A673 (cell line): Measurements from ENCODE around the gene DERL2. TPM values are rescaled to one million over a fixed set of nuclear protein-coding genes. Genes with fewer than 3 reads are reported as not detected.

Experiments used
- BruUV-seq: library from RNA; stranded (reverse); fragments of 400-500 nt; replicated peaks from 2 replicates; lab custom pipeline; 2021; lab: Mats Ljungman, UMichigan
- CTCF ChIA-PET: fragments of 300-600 bp; sonication (Branson Sonifier 250); formaldehyde crosslinking; loops from one replicate; lab custom pipeline; 2022; ENCODE audit warnings: antibody characterized with exemption; lab: Charles Lee
- POLR2A ChIA-PET: fragments of 300-600 bp; sonication (Branson Sonifier 250); formaldehyde crosslinking; loops from one replicate; lab custom pipeline; 2022; ENCODE audit warnings: antibody characterized with exemption; ENCODE audit not compliant: low non-redundant PET; lab: Charles Lee
- DNase-seq: peaks from one replicate; pipeline ENCODE4 v3.0.0-alpha.2; 2015; ENCODE audit warnings: low spot score
- H3K27ac ChIP-seq: fragments of 200-600 bp; sonication (generic); 2 replicates; pipeline ENCODE4 v1.5.1; 2016; ENCODE audit warnings: mixed run types, low read depth, mild to moderate bottlenecking, mixed read lengths, antibody characterized with exemption, low read length; ENCODE audit not compliant: poor library complexity, severe bottlenecking
- H3K27me3 ChIP-seq: fragments of 200-600 bp; sonication (generic); replicated peaks from 2 replicates; pipeline ENCODE4 v1.6.1; 2017; ENCODE audit warnings: mixed run types, low read depth, mild to moderate bottlenecking, mixed read lengths, antibody characterized with exemption, low read length; ENCODE audit not compliant: insufficient read depth, poor library complexity
- H3K36me3 ChIP-seq: fragments of 200-600 bp; sonication (generic); 2 replicates; pipeline ENCODE4 v1.6.1; 2016; ENCODE audit warnings: mixed run types, mild to moderate bottlenecking, mixed read lengths, antibody characterized with exemption, low read length; ENCODE audit not compliant: insufficient read depth, poor library complexity, severe bottlenecking
- H3K4me1 ChIP-seq: fragments of 200-600 bp; sonication (generic); 2 replicates; pipeline ENCODE4 v1.6.1; 2017; ENCODE audit warnings: mixed run types, mild to moderate bottlenecking, mixed read lengths, antibody characterized with exemption, low read length; ENCODE audit not compliant: insufficient read depth, poor library complexity, severe bottlenecking
- H3K4me3 ChIP-seq: fragments of 200-600 bp; sonication (generic); 2 replicates; pipeline ENCODE4 v1.5.1; 2016; ENCODE audit warnings: low read depth, mixed run types, mild to moderate bottlenecking, mixed read lengths, low read length; ENCODE audit not compliant: poor library complexity, severe bottlenecking
- H3K9me3 ChIP-seq: fragments of 200-600 bp; sonication (generic); 2 replicates; pipeline ENCODE4 v1.6.1; 2016; ENCODE audit warnings: mixed run types, low read depth, mild to moderate bottlenecking, mixed read lengths, antibody characterized with exemption, low read length; ENCODE audit not compliant: poor library complexity, severe bottlenecking
- EZH2 ChIP-seq: fragments of 200-600 bp; sonication (generic); IDR thresholded peaks from 2 replicates; pipeline ENCODE4 v1.6.1; 2017; ENCODE audit warnings: borderline replicate concordance, low read depth, mild to moderate bottlenecking, mixed read lengths, antibody characterized with exemption, low read length; ENCODE audit not compliant: poor library complexity, severe bottlenecking
- intact Hi-C: fragments of 100-400 bp; cut with micrococcal nuclease; formaldehyde crosslinking; loops from one replicate; pipeline ENCODE4 v1.10.0; 2022; ENCODE audit not compliant: unreplicated experiment
- total RNA-seq: library from RNA; stranded (reverse); gene quantifications from 2 replicates; pipeline ENCODE4 v1.2.3, GENCODE V29; 2021
- TF ChIP-seq, protein P1 (sequence below): fragments of 300-800, 200-600 bp; sonication (generic); conservative IDR thresholded peaks from 2 replicates; pipeline ENCODE4 v1.5.1; 2017; ENCODE audit warnings: low read depth, mild to moderate bottlenecking, antibody characterized with exemption, low read length, moderate library complexity, mixed read lengths

DERL2 gene
- total RNA-seq, 1 experiment from 2014 or later, result 97.0 TPM

DNA sequence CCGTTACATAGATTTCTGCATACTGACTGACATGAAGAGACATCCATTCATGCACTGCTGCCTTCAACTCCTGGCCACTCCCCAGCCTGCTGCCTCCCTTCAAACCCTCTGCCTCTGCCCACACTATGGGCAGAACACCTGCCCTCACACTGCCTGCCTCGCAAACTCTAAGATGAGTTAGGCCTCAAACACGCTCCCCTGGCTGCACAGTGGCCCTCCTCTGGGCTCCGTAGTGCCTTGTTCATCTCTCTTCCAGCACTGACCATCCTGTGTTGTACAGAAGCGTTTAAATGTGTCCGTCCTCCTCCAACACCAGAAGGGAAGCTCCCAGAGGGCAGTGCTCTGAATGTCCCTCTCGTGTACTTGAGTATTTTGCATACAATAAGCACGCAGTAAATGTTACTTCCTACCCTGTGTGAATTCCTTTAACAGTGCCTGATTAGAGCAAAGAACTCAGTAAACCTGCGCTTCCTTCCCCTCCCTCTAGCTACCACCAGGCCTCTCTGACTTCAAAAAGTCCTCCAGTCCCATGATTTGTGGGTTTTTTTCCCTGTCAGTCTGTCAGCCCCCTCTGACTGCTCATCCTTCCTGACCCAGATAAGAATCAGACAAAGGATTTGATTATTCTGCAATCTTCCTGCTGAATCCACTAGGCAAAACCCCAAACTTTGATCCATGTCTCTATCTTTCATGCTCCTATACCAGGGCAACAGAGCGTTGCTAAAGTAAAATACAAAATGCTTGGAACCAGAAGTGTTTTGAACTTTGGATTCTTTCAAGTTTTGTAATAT is 21.1 kb downstream of the DERL2 start:
- intact Hi-C loops, result no loop called here
- Histone ChIP-seq H3K9me3 (no peaks in the 10 kb centered on the region), H3K27me3 (no peaks in the 10 kb centered on the region), H3K27ac (peak overlapping the region; percentile 37), H3K4me1 (no peaks in the 10 kb centered on the region), H3K36me3 (peaks cover 17% of the 10 kb centered on the region), H3K4me3 (no peak overlapping the region)
- no peak for DNase-seq
- ChIA-PET POLR2A (no interaction called here), CTCF (no interaction called here)
- no TSS peak for BruUV-seq
- TF ChIP-seq EZH2, result no peak
- TF ChIP-seq, protein P1, sequence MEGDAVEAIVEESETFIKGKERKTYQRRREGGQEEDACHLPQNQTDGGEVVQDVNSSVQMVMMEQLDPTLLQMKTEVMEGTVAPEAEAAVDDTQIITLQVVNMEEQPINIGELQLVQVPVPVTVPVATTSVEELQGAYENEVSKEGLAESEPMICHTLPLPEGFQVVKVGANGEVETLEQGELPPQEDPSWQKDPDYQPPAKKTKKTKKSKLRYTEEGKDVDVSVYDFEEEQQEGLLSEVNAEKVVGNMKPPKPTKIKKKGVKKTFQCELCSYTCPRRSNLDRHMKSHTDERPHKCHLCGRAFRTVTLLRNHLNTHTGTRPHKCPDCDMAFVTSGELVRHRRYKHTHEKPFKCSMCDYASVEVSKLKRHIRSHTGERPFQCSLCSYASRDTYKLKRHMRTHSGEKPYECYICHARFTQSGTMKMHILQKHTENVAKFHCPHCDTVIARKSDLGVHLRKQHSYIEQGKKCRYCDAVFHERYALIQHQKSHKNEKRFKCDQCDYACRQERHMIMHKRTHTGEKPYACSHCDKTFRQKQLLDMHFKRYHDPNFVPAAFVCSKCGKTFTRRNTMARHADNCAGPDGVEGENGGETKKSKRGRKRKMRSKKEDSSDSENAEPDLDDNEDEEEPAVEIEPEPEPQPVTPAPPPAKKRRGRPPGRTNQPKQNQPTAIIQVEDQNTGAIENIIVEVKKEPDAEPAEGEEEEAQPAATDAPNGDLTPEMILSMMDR, result no peak

DNA sequence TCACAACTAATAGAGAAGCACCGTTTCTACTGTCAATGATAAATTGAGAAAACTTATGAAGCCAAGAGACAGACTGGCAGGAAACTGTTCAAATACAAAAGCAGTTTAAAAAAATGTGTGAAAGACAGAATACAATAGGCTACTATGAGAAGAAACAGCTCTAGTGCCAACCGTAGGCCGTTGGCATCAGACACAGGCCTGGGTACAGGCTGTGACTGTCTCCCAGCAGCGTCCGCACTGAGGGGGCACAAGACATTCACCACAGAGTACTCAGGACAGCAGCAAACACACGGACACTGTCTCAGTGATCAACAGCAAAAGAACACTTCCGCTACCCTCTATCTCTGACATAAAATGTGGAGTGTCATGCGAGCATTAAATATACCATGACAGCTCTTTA is 39.2 kb downstream of the DERL2 start:
- H3K9me3 ChIP-seq, result no peaks in the 10 kb centered on the region
- peaks cover 60% of the 10 kb centered on the region for H3K36me3 ChIP-seq
- no peaks in the 10 kb centered on the region for H3K4me1 ChIP-seq
- TF ChIP-seq, protein P1, result no peak
- no peak for TF ChIP-seq EZH2
- no peaks in the 10 kb centered on the region for H3K27me3 ChIP-seq
- H3K27ac ChIP-seq, result no peak overlapping the region
- intact Hi-C loops, result no loop called here
- BruUV-seq, result no TSS peak
- POLR2A ChIA-PET, result no interaction called here
- H3K4me3 ChIP-seq, result no peak overlapping the region
- CTCF ChIA-PET, result no interaction called here
- DNase-seq, result no peak

DNA sequence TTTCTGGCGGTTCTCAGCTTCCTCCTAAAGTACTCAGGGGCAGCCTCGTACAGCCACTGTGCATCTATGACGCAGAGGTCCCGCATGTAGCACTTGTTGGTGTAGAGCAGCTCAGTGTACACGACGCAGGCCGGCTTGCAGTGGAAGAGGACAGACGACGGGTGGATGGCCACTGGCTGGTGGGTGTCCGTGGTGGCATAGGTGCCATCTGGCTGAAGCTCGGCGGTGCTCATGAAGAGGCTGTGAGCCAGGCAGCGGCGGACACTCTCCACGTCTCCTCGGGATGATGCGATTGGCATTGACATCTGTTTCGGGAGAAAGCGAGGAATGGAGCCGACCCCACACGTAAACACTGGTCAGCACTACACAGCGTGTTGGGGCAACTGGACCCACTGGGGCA is 41.8 kb downstream of the DERL2 start:
- intact Hi-C loops, result no loop called here
- BruUV-seq, result no TSS peak
- H3K9me3 ChIP-seq, result no peaks in the 10 kb centered on the region
- H3K27ac ChIP-seq, result no peak overlapping the region
- H3K36me3 ChIP-seq, result peaks cover 45% of the 10 kb centered on the region
- no peaks in the 10 kb centered on the region for H3K27me3 ChIP-seq
- TF ChIP-seq EZH2, result no peak
- TF ChIP-seq, protein P1, result no peak
- CTCF ChIA-PET, result no interaction called here
- no peak overlapping the region for H3K4me3 ChIP-seq
- POLR2A ChIA-PET, result no interaction called here
- no peak for DNase-seq
- no peaks in the 10 kb centered on the region for H3K4me1 ChIP-seq
